HuH-7 (cell line): ENCODE measurements around the gene IL1RAP.
"Not testable (repeated sequence)": the region's sequence is repeated elsewhere in the genome, so short reads cannot be mapped to it uniquely, and the experiment has no call there.

Experiments
- DNase-seq: peaks from one replicate; pipeline ENCODE4 v3.0.0; 2011; ENCODE audit warnings: low spot score

Gene IL1RAP

DNA sequence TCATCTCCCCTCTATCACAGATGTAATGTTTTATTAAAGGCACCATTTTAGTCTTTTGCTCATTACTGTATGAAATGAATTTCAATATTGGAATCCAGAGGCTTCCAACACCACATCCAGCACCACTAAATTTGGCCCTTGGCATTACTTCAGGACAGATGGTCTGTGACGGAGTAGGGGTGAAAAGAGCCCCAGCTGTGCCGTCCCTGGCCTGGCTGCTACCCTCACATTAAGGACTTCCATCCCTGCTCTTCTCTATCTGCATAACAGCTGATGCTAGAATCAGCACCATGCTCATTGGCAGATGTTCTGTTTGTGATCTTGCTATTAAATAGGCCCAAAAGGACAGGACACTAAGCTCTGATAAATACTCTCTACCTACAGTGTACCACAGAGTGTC is 152.9 kb downstream of the IL1RAP start:
- DNase-seq = no peak

DNA sequence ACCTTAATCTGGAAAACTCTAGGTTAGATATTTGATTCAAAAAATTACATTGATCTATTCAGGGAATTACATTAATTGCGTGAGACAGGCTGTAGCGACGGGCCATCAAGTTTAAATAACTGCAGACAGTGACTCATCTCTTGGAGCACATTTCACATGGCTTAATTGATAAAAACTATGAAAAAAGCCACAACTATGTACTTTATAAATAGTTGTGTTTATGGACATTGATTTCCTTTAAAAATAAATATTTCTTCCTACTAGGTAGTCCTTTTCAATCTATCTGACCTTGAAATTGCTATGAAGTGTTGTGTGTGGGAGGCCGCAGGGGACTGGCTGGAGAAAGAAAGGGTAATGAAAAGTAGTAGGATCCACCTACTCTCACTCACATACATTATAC is 157.8 kb downstream of the IL1RAP start:
- DNase-seq = no peak

- no peak for DNase-seq
Observed at GRCh38 chr3:190673148-190673547, 159.3 kb downstream of the IL1RAP start.

DNA sequence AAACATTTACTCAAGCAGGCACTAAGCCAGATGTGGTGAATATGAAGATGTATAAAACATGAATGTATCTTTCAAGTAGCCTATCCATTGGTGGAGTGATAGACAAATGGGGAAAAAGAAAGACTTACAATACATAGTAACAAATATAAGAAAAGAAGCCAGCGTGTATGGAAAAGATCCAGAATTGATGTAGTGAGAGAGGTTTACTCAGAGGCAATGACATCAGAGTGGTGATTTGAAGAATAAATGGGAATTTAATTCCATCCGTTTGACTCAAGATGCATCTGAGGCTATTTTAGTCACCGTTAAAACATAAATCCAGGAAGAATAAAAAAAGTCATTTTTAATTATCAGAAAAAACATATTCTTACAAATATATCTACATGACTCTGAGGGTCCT is 162.6 kb downstream of the IL1RAP start:
- no peak for DNase-seq

- DNase-seq = no peak
Observed at GRCh38 chr3:190677001-190677400, 163.1 kb downstream of the IL1RAP start.

- DNase-seq = not testable (repeated sequence)
Observed at GRCh38 chr3:190677868-190678267, 164.0 kb downstream of the IL1RAP start.

GRCh38 chr3:190680691-190681090 is 166.8 kb downstream of the IL1RAP start:
- DNase-seq = no peak

DNA sequence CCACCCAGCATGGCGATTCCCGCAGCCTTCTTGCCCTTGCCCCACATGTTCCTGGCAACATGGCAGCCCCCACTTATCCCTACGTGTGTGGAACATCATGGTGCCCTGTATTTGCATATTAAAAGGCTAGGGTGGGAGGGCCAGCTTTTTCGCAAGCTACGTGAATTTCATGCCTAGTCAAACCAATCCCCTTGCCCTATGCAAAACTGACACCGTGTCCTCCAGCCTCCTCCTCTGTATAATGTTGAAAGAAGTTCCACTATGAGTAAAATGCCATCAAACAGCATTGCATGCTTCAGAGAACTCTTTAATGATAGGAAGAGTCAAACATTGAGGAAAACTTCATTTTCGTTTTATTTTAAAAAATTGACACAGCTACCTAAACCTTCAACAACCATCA is 170.9 kb downstream of the IL1RAP start:
- no peak for DNase-seq

DNA sequence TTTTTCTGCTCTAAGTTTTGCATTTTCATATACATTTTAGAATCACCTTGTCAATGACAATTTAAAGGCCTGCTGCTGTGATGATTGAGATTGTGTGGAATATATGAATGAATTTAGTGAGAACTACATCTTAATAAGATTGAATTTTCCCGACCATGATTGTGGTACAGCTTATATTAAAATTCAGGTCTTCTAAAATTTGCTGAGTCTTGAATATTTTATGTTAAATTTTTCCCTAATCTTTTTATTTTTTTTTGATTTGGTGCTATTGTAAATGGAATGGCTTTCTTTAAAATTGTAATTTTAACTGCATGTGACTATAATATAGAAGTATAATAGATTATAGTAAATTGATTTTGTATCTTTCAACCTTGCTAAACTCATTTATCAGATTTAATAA is 172.1 kb downstream of the IL1RAP start:
- no peak for DNase-seq

GRCh38 chr3:190690246-190690645 is 176.4 kb downstream of the IL1RAP start:
- DNase-seq = no peak

- DNase-seq = no peak
Observed at GRCh38 chr3:190692256-190692655, 178.4 kb downstream of the IL1RAP start.

DNA sequence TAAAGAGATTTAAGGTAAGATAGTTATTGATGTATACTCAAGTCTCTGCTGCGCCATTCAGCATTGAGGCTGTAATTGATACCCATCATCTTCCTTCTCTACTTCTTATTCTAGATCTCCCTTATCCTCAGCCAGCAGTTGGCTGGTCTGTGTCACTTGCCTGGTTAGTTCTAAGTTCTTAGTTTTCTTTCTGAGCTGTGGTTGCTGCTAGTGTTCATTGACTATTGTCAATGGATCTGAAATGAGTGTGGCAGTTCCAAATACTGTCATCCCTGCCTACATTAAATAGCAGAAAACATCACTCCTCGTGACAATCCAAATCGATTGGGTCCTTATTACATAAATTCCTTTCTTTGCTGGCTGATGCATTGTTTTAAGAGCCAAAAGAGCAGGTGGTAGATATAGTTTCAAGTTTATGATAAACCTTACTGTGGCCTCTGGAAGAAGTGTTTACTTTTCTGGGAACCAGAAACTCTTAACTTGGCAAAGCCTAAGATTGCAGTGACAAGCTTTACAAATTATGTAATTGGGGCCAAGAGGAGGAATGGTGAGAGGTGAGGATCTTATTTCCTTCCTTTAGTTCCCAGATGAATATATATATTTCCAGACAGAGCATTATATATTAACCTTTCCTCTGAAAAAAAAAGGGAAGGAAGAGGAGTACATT is 180.6 kb downstream of the IL1RAP start:
- no peak for DNase-seq

GRCh38 chr3:190695225-190695624 is 181.3 kb downstream of the IL1RAP start:
- no peak for DNase-seq

DNA sequence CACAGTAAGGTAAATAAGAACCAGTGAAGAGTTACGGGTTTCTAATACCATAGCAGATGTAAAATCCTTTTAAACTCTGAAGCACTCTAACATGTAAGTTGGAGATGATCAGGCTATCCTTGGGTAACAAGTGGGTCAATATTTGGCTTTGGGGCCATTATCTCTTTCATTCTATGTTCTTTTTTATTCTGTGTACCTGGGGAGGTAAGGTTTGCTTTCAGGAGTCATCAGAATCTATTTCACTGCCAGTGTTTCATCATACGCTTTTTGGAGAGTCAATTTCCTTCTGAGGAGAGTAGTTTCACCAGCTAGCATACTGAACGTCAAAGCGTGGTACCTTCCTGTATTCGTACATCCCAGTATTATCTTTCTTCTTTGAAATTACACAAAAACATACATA is 182.1 kb downstream of the IL1RAP start:
- no peak for DNase-seq

GRCh38 chr3:190696777-190697501 is 183.1 kb downstream of the IL1RAP start:
- no peak for DNase-seq

DNA sequence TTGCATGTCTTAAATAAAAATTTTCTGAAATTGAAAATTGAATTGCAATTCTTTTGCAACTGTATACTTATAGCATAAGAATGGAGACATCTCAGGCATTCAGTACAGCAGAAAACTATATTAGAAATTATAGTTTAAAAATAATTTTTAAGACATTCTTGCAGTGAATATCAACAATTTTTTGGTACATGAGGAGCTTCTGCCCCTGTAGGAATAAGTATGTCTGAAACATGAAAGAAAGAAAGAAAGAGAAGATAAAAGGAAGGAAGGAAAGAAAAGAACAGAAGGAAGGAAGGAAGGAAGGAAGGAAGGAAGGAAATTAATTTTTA is 183.6 kb downstream of the IL1RAP start:
- no peak for DNase-seq

GRCh38 chr3:190697901-190698300 is 184.0 kb downstream of the IL1RAP start:
- no peak for DNase-seq

GRCh38 chr3:190699776-190700175 is 185.9 kb downstream of the IL1RAP start:
- no peak for DNase-seq

- DNase-seq = peak; percentile 28
Observed at GRCh38 chr3:190701096-190701532, 187.2 kb downstream of the IL1RAP start.

GRCh38 chr3:190706582-190706981 is 192.7 kb downstream of the IL1RAP start:
- DNase-seq = no peak
